GM19468 (cell line): ENCODE measurements around the gene EGR4.

Source experiments
- ATAC-seq: cut with Tn5 transposase; IDR thresholded peaks from one replicate; pipeline ENCODE4 v1.9.1; 2021; ENCODE audit warnings: mild to moderate bottlenecking, moderate library complexity, moderate number of reproducible peaks; ENCODE audit not compliant: unreplicated experiment; ENCODE audit errors: extremely low read depth

EGR4 gene

DNA sequence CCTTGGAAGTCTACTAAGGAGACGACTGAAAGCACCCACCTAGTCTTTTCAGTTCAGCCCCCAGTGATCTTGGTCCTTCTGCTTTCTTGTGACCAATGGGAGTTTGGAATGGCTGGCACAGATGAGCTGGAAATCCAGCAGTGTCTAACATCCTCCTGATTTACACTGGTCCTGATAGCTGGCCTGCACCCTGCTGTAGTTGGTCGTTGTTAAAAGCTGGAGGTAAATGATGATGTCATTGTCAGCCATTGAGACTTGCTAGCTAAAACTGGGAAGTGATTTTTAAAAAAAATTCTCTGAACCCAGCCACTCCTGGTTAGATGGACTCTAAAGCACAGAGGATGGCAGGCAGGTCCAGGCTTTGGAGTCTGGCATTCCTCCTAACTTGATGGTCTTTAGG is 39.9 kb downstream of the EGR4 start:
- no peak for ATAC-seq

DNA sequence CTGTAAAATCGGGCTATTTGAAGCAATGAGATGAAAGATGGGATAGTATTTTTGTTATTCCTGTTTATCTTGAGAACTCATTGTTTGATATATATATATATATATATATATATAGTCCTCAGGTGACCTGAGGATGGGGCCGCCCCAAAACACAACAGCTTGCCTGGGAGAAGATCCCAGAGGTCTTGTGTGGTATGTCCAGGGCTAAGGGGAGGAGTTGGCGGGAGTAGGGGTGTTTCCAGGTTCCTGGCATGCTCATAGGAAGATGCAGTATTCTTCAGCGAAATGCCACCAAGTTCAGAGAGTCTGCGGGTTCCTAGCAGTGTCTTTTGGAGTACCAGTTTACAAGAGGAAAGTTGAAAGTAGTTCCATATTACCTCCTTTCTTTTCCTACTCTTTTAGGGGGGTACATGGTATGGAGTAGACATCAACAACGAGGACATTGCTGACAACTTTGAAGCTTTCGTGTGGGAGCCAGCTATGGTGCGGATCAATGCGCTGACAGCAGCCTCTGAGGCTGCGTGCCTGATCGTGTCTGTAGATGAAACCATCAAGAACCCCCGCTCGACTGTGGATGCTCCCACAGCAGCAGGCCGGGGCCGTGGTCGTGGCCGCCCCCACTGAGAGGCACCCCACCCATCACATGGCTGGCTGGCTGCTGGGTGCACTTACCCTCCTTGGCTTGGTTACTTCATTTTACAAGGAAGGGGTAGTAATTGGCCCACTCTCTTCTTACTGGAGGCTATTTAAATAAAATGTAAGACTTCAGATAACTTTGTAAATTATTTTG is 40.9 kb downstream of the EGR4 start:
- no peak for ATAC-seq

DNA sequence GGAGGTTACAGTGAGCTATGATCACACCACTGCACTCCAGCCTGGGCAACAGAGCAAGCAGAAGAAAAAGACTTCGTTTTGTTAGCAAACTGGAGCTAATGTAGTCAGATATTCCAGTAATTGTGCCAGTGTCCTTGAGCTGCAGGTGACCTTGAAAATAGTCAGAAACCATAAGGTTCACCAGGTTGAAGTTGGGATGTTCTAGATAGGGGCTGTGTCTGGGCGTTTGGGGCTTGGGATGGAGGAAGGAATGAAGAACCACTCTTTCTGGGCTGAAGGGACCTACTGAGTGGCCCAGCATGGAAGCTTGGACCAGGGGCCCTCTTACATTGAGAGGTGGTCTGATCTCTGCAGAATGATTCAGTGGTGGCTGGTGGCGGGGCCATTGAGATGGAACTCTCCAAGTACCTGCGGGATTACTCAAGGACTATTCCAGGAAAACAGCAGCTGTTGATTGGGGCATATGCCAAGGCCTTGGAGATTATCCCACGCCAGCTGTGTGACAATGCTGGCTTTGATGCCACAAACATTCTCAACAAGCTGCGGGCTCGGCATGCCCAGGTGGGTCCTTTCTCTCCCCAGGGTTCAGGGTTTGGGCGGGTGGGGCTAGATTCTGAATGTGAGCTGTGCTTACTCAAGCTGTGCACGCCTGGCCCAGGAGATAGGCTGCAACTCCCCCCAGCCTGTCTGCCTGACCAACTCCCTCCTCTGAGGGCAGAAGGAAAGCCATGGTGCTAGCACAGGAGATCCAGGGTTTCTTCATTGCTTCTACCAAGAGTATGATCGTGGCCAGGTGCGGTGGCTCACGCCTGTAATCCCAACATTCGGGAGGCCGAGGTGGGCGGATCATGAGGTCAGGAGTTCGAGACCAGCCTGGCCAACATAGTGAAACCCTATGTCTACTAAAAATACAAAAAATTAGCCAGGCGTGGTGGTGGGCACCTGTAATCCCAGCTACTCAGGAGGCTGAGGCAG is 42.2 kb downstream of the EGR4 start:
- ATAC-seq: no peak

DNA sequence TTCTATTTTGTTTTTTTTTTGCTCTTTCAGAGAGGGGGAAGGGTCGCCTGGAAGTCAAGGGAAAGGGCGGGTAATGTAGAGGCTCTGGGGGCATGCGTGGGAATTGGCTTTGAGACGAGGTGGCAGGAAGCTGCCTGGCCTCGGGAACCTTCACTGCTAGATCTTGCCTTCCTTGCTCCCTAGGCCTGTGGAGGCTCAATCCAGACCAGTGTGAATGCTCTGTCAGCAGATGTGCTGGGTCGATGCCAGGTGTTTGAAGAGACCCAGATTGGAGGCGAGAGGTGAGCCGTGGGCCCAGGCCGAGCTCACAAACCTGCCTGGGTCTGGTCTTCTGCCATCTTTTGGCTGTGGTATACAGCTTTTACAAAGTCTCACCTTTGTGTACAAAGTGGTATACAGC is 43.7 kb downstream of the EGR4 start:
- no peak for ATAC-seq

DNA sequence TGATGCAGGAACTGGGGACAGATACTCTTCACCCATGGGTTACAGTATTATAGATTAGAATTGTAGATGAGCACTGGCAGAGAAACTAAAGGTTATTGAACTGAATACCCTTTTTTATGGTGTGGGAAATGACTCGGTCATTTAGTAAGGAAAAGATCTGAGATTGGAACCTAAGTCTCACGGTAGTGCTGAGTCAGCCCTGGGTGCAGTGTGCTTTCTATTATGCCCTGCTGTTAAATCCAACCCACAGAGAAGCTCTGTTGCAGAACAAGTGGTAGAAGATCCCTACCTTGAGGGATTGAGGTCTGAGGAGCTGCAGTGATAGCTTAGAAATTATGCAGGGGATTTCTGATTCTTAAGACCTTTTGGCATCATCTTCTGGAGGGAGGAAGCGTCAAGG is 46.5 kb downstream of the EGR4 start:
- no peak for ATAC-seq

DNA sequence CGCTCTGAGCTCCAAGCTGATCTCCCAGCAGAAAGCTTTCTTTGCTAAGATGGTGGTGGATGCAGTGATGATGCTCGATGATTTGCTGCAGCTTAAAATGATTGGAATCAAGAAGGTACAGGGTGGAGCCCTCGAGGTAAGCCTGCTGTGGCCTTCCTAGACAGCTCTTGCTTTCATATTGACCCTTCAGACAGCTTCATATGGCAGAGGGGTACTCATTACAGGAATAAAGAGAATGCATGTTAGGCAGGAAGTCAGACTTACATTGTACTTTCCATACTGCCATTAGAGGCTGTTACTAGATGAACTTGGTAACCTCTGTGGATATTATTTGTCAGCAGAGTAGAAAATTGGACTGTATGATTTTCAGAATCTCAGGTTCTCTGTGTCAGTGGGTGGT is 48.8 kb downstream of the EGR4 start:
- ATAC-seq: no peak

DNA sequence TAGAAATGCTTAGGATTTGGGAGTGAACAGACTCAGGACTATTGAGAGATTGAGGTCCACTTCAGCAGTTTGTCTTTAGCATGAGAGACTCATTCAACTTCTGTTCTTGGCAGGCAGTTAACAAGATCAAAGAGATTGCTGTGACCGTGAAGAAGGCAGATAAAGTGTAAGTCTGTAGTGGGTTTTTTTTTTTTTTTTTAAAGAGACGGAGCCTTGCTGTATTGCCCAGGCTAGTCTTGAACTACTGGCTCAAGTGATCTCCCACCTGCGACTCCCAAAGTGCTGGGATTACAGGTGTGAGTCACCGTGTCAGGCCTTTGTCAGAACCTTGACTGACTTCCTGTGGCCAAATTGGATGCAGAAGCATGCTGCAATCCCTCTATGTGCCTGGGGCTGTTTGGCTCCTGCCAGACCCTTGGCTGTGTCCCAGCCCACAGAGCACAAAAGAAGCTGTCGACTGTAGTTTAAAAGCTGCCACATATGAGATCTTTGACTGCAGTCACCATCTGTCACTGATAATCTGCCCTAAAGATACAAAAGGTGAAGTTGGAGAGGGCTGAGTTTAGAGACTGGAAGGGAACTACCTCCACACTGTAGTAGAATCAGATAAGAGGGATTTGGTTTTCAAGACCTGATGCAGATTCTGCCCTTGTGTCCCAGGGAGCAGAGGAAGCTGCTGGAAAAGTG is 49.3 kb downstream of the EGR4 start:
- no peak for ATAC-seq
